ENCODE results near the gene CSN2. TPM values are rescaled to one million over a fixed set of nuclear protein-coding genes. Genes with fewer than 3 reads are reported as not detected.

CSN2 gene
- total RNA-seq, 1 experiment from 2014 or later, result not detected

DNA sequence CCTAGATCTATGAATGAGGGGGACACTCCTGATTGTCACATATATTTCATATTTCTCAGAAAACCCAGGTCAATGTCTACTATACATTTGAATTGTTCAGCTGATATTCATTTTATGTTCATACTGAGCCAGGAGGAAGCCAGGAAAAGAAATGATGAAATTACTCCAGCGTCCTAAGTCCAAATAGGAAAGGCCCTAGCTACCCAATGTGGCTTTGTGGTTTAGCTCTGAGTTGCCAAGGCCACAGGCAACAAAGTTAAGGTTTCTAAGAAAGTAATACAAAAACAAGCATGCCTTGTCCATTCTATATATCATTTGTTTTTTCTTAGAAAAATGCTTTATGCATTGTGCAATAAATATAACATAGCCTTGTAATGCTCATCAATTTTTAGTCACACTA, 4.5 kb upstream of the CSN2 start:
- DNase-seq (ENCODE audit: unreplicated experiment), result no peak
- BruUV-seq (replicated peaks), result no TSS peak
- intact Hi-C loops (cut with micrococcal nuclease), result no loop called here
- no peaks in the 10 kb centered on the region for H3K9me3 Mint-ChIP-seq (ENCODE audit: unreplicated experiment)
- no peaks in the 10 kb centered on the region for H3K4me1 Mint-ChIP-seq (ENCODE audit: insufficient read depth, unreplicated experiment)
- no peak overlapping the region for H3K27ac Mint-ChIP-seq (ENCODE audit: low read depth, unreplicated experiment)
- H3K36me3 Mint-ChIP-seq (ENCODE audit: insufficient read depth, unreplicated experiment), result peaks cover 6% of the 10 kb centered on the region
- H3K4me3 Mint-ChIP-seq (ENCODE audit: unreplicated experiment), result no peak overlapping the region
- TF ChIP-seq CTCF (IDR thresholded peaks at IDR 0.05; ENCODE audit: unreplicated experiment), result no peak
- CTCF ChIA-PET, result interaction anchor here (0.9 kb wide), 1 partner anchor 8 kb away, joined by 3 read pairs; no protein-coding TSS in a partner anchor
- peaks cover 68% of the 10 kb centered on the region for H3K27me3 Mint-ChIP-seq (ENCODE audit: insufficient read depth, unreplicated experiment)
- POLR2A ChIA-PET, result no interaction called here

- Mint-ChIP-seq H3K27me3 (ENCODE audit: insufficient read depth, unreplicated experiment) (peaks cover 41% of the 10 kb centered on the region), H3K36me3 (ENCODE audit: insufficient read depth, unreplicated experiment) (no peaks in the 10 kb centered on the region), H3K4me1 (ENCODE audit: insufficient read depth, unreplicated experiment) (no peaks in the 10 kb centered on the region), H3K27ac (ENCODE audit: low read depth, unreplicated experiment) (no peak overlapping the region), H3K9me3 (ENCODE audit: unreplicated experiment) (no peaks in the 10 kb centered on the region), H3K4me3 (ENCODE audit: unreplicated experiment) (no peak overlapping the region)
- POLR2A ChIA-PET, result interaction anchor here (0.6 kb wide), 1 partner anchor 25 kb away, joined by 4 read pairs; no protein-coding TSS in a partner anchor
- BruUV-seq (replicated peaks), result no TSS peak
- DNase-seq (ENCODE audit: unreplicated experiment), result no peak
- CTCF ChIA-PET, result no interaction called here
- no peak for TF ChIP-seq CTCF (IDR thresholded peaks at IDR 0.05; ENCODE audit: unreplicated experiment)
- intact Hi-C loops (cut with micrococcal nuclease), result no loop called here
Observed at GRCh38 chr4:69957209-69957608, 8.3 kb downstream of the CSN2 start.

DNA sequence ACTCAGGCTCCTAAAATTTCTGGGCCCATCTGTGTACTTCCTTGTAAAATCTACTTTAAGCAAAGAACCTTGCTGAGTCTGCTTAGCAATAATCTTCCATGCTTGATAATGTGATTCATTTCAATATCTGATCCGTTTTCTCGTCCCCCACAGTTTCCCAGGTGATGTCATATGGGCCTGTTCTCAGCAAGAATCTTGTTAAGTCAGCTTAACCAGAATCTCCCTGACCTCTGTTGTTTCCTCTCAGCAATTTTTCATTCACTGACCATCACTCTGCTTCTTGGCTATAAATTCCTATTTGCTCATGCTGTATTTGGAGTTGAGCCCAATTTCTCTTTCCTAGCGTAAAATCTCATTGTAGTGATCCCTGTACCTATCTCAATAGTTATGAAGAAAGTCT, 13.9 kb downstream of the CSN2 start:
- H3K4me1 Mint-ChIP-seq (ENCODE audit: insufficient read depth, unreplicated experiment), result no peaks in the 10 kb centered on the region
- CTCF ChIA-PET, result no interaction called here
- BruUV-seq (replicated peaks), result no TSS peak
- intact Hi-C loops (cut with micrococcal nuclease), result no loop called here
- POLR2A ChIA-PET, result no interaction called here
- peaks cover 60% of the 10 kb centered on the region for H3K27me3 Mint-ChIP-seq (ENCODE audit: insufficient read depth, unreplicated experiment)
- no peak overlapping the region for H3K4me3 Mint-ChIP-seq (ENCODE audit: unreplicated experiment)
- H3K27ac Mint-ChIP-seq (ENCODE audit: low read depth, unreplicated experiment), result no peak overlapping the region
- DNase-seq (ENCODE audit: unreplicated experiment), result no peak
- TF ChIP-seq CTCF (IDR thresholded peaks at IDR 0.05; ENCODE audit: unreplicated experiment), result no peak
- no peaks in the 10 kb centered on the region for H3K9me3 Mint-ChIP-seq (ENCODE audit: unreplicated experiment)
- H3K36me3 Mint-ChIP-seq (ENCODE audit: insufficient read depth, unreplicated experiment), result no peaks in the 10 kb centered on the region

- Mint-ChIP-seq H3K4me3 (ENCODE audit: unreplicated experiment) (no peak overlapping the region), H3K4me1 (ENCODE audit: insufficient read depth, unreplicated experiment) (no peaks in the 10 kb centered on the region), H3K9me3 (ENCODE audit: unreplicated experiment) (no peaks in the 10 kb centered on the region), H3K36me3 (ENCODE audit: insufficient read depth, unreplicated experiment) (no peaks in the 10 kb centered on the region), H3K27ac (ENCODE audit: low read depth, unreplicated experiment) (no peak overlapping the region), H3K27me3 (ENCODE audit: insufficient read depth, unreplicated experiment) (peaks cover 73% of the 10 kb centered on the region)
- ChIA-PET CTCF (no interaction called here), POLR2A (no interaction called here)
- peak; percentile 4 for DNase-seq (ENCODE audit: unreplicated experiment)
- intact Hi-C loops (cut with micrococcal nuclease), result no loop called here
- no peak for TF ChIP-seq CTCF (IDR thresholded peaks at IDR 0.05; ENCODE audit: unreplicated experiment)
- no TSS peak for BruUV-seq (replicated peaks)
Observed at GRCh38 chr4:69936566-69936965, 29.0 kb downstream of the CSN2 start.
